HCT116 (cell line): ENCODE data around the gene OR52A1. TPM values are rescaled to one million over a fixed set of nuclear protein-coding genes. Genes with fewer than 3 reads are reported as not detected.

Source experiments
- ATAC-seq: fragments of 200-7000 bp; cut with Tn5 transposase; 2 replicates; pipeline ENCODE4 v1.9.1; 2020; ENCODE audit warnings: mild to moderate bottlenecking, moderate library complexity
- BruUV-seq: library from RNA; stranded (reverse); fragments of 400-500 nt; replicated peaks from 2 replicates; lab custom pipeline; 2021; lab: Mats Ljungman, UMichigan
- CTCF ChIA-PET: fragments of 300-600 bp; sonication (Branson Sonifier 250); formaldehyde crosslinking; loops from one replicate; lab custom pipeline; 2021; ENCODE audit warnings: antibody characterized with exemption; lab: Charles Lee
- POLR2A ChIA-PET: fragments of 300-600, 350-600 bp; sonication (Branson Sonifier 250); formaldehyde crosslinking; loops from one replicate; lab custom pipeline; 2021; ENCODE audit warnings: antibody characterized with exemption; lab: Charles Lee
- RAD21 ChIA-PET, 2 experiments: fragments of 300-600 bp; sonication (Branson Sonifier 250); formaldehyde crosslinking; loops; one replicate each; lab custom pipeline; 2023; ENCODE audit warnings: low total read pairs in 2 of 2; ENCODE audit not compliant: uncharacterized antibody in 2 of 2, unreplicated experiment in 2 of 2, low non-redundant PET in 1 of 2; lab: Charles Lee
- DNase-seq: peaks from one replicate; pipeline ENCODE4 v3.0.0-alpha.2; 2010; ENCODE audit warnings: low read depth, low spot score
- H2AFZ ChIP-seq: fragments of 200-600 bp; shearing (Covaris generic), sonication (generic); 2 replicates; pipeline ENCODE4 v1.6.1; 2017; ENCODE audit warnings: low read depth, mixed run types, mixed read lengths, antibody characterized with exemption, low read length; ENCODE audit not compliant: poor library complexity, severe bottlenecking
- H3K27ac ChIP-seq: 2 replicates; pipeline ENCODE4 v1.5.1; 2012; ENCODE audit warnings: low read depth, low read length
- H3K27me3 ChIP-seq: fragments of 200-600 bp; sonication (generic); 2 replicates; pipeline ENCODE4 v1.6.1; 2016; ENCODE audit warnings: mixed run types, low read length, mixed read lengths; ENCODE audit not compliant: insufficient read depth
- H3K36me3 ChIP-seq, 2 experiments: fragments of 200-500 bp in 1 of 2; fragments of 200-600 bp in 1 of 2; sonication (Bioruptor generic) in 1 of 2; sonication (generic) in 1 of 2; 2 replicates each; pipeline versions ENCODE4 v1.5.1 to v1.6.1; 2014 to 2016; ENCODE audit warnings: low read length in 2 of 2, inconsistent platforms in 1 of 2, mixed read lengths in 1 of 2, mixed run types in 1 of 2; ENCODE audit not compliant: insufficient read depth in 2 of 2, control insufficient read depth in 1 of 2
- H3K4me1 ChIP-seq, 2 experiments: fragments of 200-600 bp in 1 of 2; sonication (generic) in 1 of 2; 2 replicates each; pipeline versions ENCODE4 v1.5.1 to v1.6.1; 2012 to 2017; ENCODE audit warnings: low read length in 2 of 2, inconsistent platforms in 1 of 2, mild to moderate bottlenecking in 1 of 2, mixed read lengths in 1 of 2, mixed run types in 1 of 2, moderate library complexity in 1 of 2; ENCODE audit not compliant: insufficient read depth in 2 of 2, control insufficient read depth in 1 of 2
- H3K4me2 ChIP-seq: fragments of 200-600 bp; sonication (generic); 2 replicates; pipeline ENCODE4 v1.6.1; 2017; ENCODE audit warnings: mixed run types, low read length, mixed read lengths
- H3K4me3 ChIP-seq, 2 experiments: fragments of 200-600 bp in 1 of 2; sonication (generic) in 1 of 2; replicated peaks in 1 of 2; 2 replicates each; pipeline ENCODE4 v1.5.1; 2011 to 2016; ENCODE audit warnings: low read length in 2 of 2, control low read depth in 1 of 2, low read depth in 1 of 2, mild to moderate bottlenecking in 1 of 2, mixed read lengths in 1 of 2, mixed run types in 1 of 2
- H3K79me2 ChIP-seq: fragments of 200-600 bp; sonication (generic); 2 replicates; pipeline ENCODE4 v1.6.1; 2017; ENCODE audit warnings: mild to moderate bottlenecking, mixed run types, low read length, moderate library complexity, mixed read lengths; ENCODE audit not compliant: insufficient read depth
- H3K9ac ChIP-seq: fragments of 200-600 bp; sonication (generic); 2 replicates; pipeline ENCODE4 v1.6.1; 2016; ENCODE audit warnings: low read length, mixed read lengths
- H3K9me2 ChIP-seq: fragments of 200-600 bp; sonication (generic), shearing (Covaris generic); 2 replicates; pipeline ENCODE4 v1.6.1; 2017; ENCODE audit warnings: mixed run types, mild to moderate bottlenecking, moderate library complexity; ENCODE audit not compliant: insufficient read depth
- H3K9me3 ChIP-seq, 2 experiments: fragments of 200-500 bp in 1 of 2; fragments of 200-600 bp in 1 of 2; sonication (Bioruptor generic) in 1 of 2; sonication (generic) in 1 of 2; 2 replicates each; pipeline ENCODE4 v1.6.1; 2014 to 2017; ENCODE audit warnings: low read length in 2 of 2, mixed read lengths in 2 of 2, inconsistent platforms in 1 of 2, low read depth in 1 of 2, mild to moderate bottlenecking in 1 of 2, mixed run types in 1 of 2, moderate library complexity in 1 of 2; ENCODE audit not compliant: control insufficient read depth in 1 of 2, insufficient read depth in 1 of 2
- H4K20me1 ChIP-seq: fragments of 200-600 bp; sonication (generic), shearing (Covaris generic); 2 replicates; pipeline ENCODE4 v1.6.1; 2017; ENCODE audit warnings: mixed run types, mild to moderate bottlenecking, moderate library complexity; ENCODE audit not compliant: insufficient read depth
- CBX3 ChIP-seq: IDR thresholded peaks from 2 replicates; pipeline ENCODE4 v1.6.1; 2012; ENCODE audit warnings: low read depth
- CEBPB ChIP-seq: IDR thresholded peaks from 2 replicates; pipeline ENCODE4 v1.6.1; 2012; ENCODE audit warnings: low read depth
- EGR1 ChIP-seq: IDR thresholded peaks from 2 replicates; pipeline ENCODE4 v1.6.1; 2012; ENCODE audit warnings: low read depth
- EZH2 ChIP-seq: fragments of 200-600 bp; sonication (generic); IDR thresholded peaks from 2 replicates; pipeline ENCODE4 v1.6.1; 2017; ENCODE audit warnings: antibody characterized with exemption, mixed run types
- POLR2AphosphoS5 ChIP-seq: IDR thresholded peaks from 2 replicates; pipeline ENCODE4 v1.6.1; 2011; ENCODE audit warnings: mild to moderate bottlenecking, low read depth, low read length, moderate library complexity
- RAD21 ChIP-seq: IDR thresholded peaks from 2 replicates; pipeline ENCODE4 v1.6.1; 2012; ENCODE audit warnings: low read depth, mild to moderate bottlenecking
- REST ChIP-seq: IDR thresholded peaks from 2 replicates; pipeline ENCODE4 v1.6.1; 2012; ENCODE audit warnings: low read depth
- SIN3A ChIP-seq: IDR thresholded peaks from 2 replicates; pipeline ENCODE4 v1.6.1; 2012; ENCODE audit warnings: low read depth
- SP1 ChIP-seq: IDR thresholded peaks from 2 replicates; pipeline ENCODE4 v1.6.1; 2012; ENCODE audit warnings: low read depth
- SRF ChIP-seq: IDR thresholded peaks from 2 replicates; pipeline ENCODE4 v1.6.1; 2012; ENCODE audit warnings: low read depth
- TCF7L2 ChIP-seq: IDR thresholded peaks from 2 replicates; pipeline ENCODE4 v1.7.0; 2011; ENCODE audit warnings: borderline replicate concordance, inconsistent platforms; ENCODE audit not compliant: insufficient read depth, insufficient read length; ENCODE audit errors: extremely low read depth
- YY1 ChIP-seq: IDR thresholded peaks from 2 replicates; pipeline ENCODE4 v1.6.1; 2011; ENCODE audit warnings: low read length, low read depth, moderate library complexity, mild to moderate bottlenecking; ENCODE audit not compliant: insufficient replicate concordance; ENCODE audit errors: extremely low read depth
- ZFX ChIP-seq: fragments of 450-650 bp; IDR thresholded peaks from 2 replicates; pipeline ENCODE4 v1.6.1; 2017
- ZNF274 ChIP-seq: fragments of 200-500 bp; sonication (Bioruptor generic); IDR thresholded peaks from 2 replicates; pipeline ENCODE4 v1.6.1; 2014; ENCODE audit warnings: mild to moderate bottlenecking, low read depth, low read length, inconsistent platforms
- intact Hi-C: fragments of 100-400 bp; cut with micrococcal nuclease; formaldehyde crosslinking; loops from 2 replicates; pipeline ENCODE4 v1.10.0; 2022
- total RNA-seq: library from RNA; stranded (reverse); gene quantifications from one replicate; pipeline ENCODE4 v1.2.1, GENCODE V29; 2021; ENCODE audit not compliant: unreplicated experiment
- TF ChIP-seq, protein P1 (sequence below), 3 experiments: fragments of 200-600 bp in 1 of 3; sonication (generic) in 1 of 3; IDR thresholded peaks in 2 of 3; conservative IDR thresholded peaks in 1 of 3; 2 replicates each; pipeline ENCODE4 v1.5.1; 2012 to 2017; ENCODE audit warnings: low read depth in 2 of 3, low read length in 2 of 3, antibody characterized with exemption in 1 of 3, borderline replicate concordance in 1 of 3, control low read depth in 1 of 3, mild to moderate bottlenecking in 1 of 3, mixed read lengths in 1 of 3, mixed run types in 1 of 3, moderate library complexity in 1 of 3; ENCODE audit not compliant: insufficient read depth in 1 of 3

Gene OR52A1
- total RNA-seq, 1 experiment from 2014 or later: not detected

GRCh38 chr11:5192738-5193137, 38.2 kb upstream of the OR52A1 start:
- no peaks in the 10 kb centered on the region for H4K20me1 ChIP-seq
- ATAC-seq (no peak), DNase-seq (no peak)
- no peak overlapping the region for H3K4me3 ChIP-seq
- no peaks in the 10 kb centered on the region for H3K9me2 ChIP-seq
- peaks cover 4% of the 10 kb centered on the region; the same call in 1 of the 2 replicates for H3K27me3 ChIP-seq
- H3K4me2 ChIP-seq: no peak overlapping the region
- H3K36me3 ChIP-seq: no peaks in the 10 kb centered on the region
- no TSS peak for BruUV-seq
- H3K27ac ChIP-seq: no peak overlapping the region
- H2AFZ ChIP-seq: no peak overlapping the region
- RAD21 ChIA-PET: no interaction called here
- H3K4me1 ChIP-seq: no peaks in the 10 kb centered on the region
- H3K9ac ChIP-seq: no peak overlapping the region
- no peaks in the 10 kb centered on the region for H3K79me2 ChIP-seq
- intact Hi-C loops: no loop called here
- CTCF ChIA-PET: no interaction called here
- TF ChIP-seq SIN3A (no peak), ZNF274 (no peak), CEBPB (no peak), ZFX (no peak), RAD21 (no peak), EZH2 (no peak), EGR1 (no peak)
- POLR2A ChIA-PET: no interaction called here
- H3K9me3 ChIP-seq: no peaks in the 10 kb centered on the region

DNA sequence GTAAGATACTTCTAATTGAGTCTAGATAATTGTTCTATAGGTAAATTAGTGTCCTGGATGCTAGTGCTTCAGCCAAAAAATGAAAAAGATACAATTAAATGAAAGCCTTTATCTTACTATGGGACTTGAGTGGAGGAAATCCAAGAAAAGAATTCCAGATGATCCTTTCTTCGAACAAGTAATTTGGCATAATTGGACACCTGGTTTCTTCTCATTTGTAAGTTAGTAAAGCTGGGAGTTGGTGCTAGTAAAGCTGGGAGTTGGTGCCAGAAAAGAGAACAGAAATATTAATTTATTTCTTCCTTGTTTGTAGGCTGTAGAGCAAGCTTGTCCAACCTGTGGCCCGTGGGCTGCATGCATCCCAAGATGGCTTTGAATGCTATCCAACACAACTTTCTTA, 33.6 kb upstream of the OR52A1 start:
- intact Hi-C loops: no loop called here
- no TSS peak for BruUV-seq
- H3K9ac ChIP-seq: no peak overlapping the region
- peaks cover 11% of the 10 kb centered on the region for H3K27me3 ChIP-seq
- H3K79me2 ChIP-seq: no peaks in the 10 kb centered on the region
- ChIA-PET RAD21 (no interaction called here), POLR2A (no interaction called here), CTCF (no interaction called here)
- no peaks in the 10 kb centered on the region for H3K9me2 ChIP-seq
- H3K4me3 ChIP-seq: no peak overlapping the region
- DNase-seq (no peak), ATAC-seq (no peak)
- no peak overlapping the region for H3K27ac ChIP-seq
- H3K4me1 ChIP-seq: no peaks in the 10 kb centered on the region
- H4K20me1 ChIP-seq: no peaks in the 10 kb centered on the region
- no peak overlapping the region for H3K4me2 ChIP-seq
- H2AFZ ChIP-seq: no peak overlapping the region
- no peaks in the 10 kb centered on the region for H3K9me3 ChIP-seq
- H3K36me3 ChIP-seq: no peaks in the 10 kb centered on the region
- TF ChIP-seq ZNF274 (no peak), SRF (no peak), TCF7L2 (no peak), CBX3 (no peak), YY1 (no peak), REST (no peak), EZH2 (no peak), SP1 (no peak), SIN3A (no peak), ZFX (no peak), POLR2AphosphoS5 (no peak)
- TF ChIP-seq, protein P1, sequence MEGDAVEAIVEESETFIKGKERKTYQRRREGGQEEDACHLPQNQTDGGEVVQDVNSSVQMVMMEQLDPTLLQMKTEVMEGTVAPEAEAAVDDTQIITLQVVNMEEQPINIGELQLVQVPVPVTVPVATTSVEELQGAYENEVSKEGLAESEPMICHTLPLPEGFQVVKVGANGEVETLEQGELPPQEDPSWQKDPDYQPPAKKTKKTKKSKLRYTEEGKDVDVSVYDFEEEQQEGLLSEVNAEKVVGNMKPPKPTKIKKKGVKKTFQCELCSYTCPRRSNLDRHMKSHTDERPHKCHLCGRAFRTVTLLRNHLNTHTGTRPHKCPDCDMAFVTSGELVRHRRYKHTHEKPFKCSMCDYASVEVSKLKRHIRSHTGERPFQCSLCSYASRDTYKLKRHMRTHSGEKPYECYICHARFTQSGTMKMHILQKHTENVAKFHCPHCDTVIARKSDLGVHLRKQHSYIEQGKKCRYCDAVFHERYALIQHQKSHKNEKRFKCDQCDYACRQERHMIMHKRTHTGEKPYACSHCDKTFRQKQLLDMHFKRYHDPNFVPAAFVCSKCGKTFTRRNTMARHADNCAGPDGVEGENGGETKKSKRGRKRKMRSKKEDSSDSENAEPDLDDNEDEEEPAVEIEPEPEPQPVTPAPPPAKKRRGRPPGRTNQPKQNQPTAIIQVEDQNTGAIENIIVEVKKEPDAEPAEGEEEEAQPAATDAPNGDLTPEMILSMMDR (IDR thresholded peaks at IDR 0.05 in 2 of 3, conservative IDR thresholded peaks at IDR 0.05 in 1 of 3; ENCODE audit: borderline replicate concordance in 1 of 3, insufficient read depth in 1 of 3, low read depth in 2 of 3, low read length in 2 of 3): no peak
